HUES6 (cell line): Measurements from ENCODE around the gene HACD1.

ENCODE experiments used
- H3K27ac ChIP-seq: 2 replicates; pipeline ENCODE4 v1.7.0; 2013; ENCODE audit warnings: low read depth, mild to moderate bottlenecking, low read length, inconsistent platforms
- H3K27me3 ChIP-seq: 2 replicates; pipeline ENCODE4 v1.6.1; 2013; ENCODE audit warnings: low read length; ENCODE audit not compliant: control insufficient read depth, insufficient read depth
- H3K36me3 ChIP-seq: 2 replicates; pipeline ENCODE4 v1.6.1; 2013; ENCODE audit warnings: low read length; ENCODE audit not compliant: control insufficient read depth, insufficient read depth
- H3K4me1 ChIP-seq: 2 replicates; pipeline ENCODE4 v1.6.1; 2013; ENCODE audit warnings: low read length; ENCODE audit not compliant: control insufficient read depth, insufficient read depth
- H3K4me3 ChIP-seq: 2 replicates; pipeline ENCODE4 v1.5.1; 2013; ENCODE audit warnings: low read depth, low read length
- H3K9ac ChIP-seq: one replicate; pipeline ENCODE4 v1.6.1; 2013; ENCODE audit warnings: mild to moderate bottlenecking, low read length
- H3K9me3 ChIP-seq: 2 replicates; pipeline ENCODE4 v1.6.1; 2013; ENCODE audit warnings: low read depth, low read length; ENCODE audit not compliant: control insufficient read depth, insufficient read depth

The HACD1 gene

DNA sequence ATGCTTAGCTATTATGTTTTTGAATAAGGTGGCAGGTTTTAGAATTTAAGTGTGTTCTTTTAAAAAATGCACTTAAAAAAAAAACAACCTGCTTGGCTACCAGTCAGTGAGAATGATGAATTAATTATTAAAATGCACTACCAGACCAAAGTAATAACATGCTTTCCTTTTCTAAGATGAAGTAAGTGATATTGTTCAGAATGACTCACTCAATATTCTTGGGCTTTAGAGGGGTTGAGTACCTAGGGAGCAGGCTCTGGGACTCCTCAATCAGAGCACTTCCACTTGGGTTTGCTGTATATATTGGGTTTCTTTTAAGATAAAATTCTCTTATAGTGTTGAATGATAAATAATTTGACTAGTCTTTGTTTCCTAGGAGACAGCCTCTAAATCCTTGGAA lies 35.4 kb upstream of the HACD1 start:
- Histone ChIP-seq H3K4me1 (peaks cover 9% of the 10 kb centered on the region), H3K27me3 (no peaks in the 10 kb centered on the region), H3K9ac (no peak overlapping the region), H3K27ac (no peak overlapping the region), H3K36me3 (peaks cover 11% of the 10 kb centered on the region; the same call in 1 of the 2 replicates), H3K4me3 (no peak overlapping the region), H3K9me3 (peaks cover 32% of the 10 kb centered on the region)

GRCh38 chr10:17651896-17652295 lies 34.7 kb upstream of the HACD1 start:
- H3K4me3 ChIP-seq: no peak overlapping the region
- H3K27me3 ChIP-seq: no peaks in the 10 kb centered on the region
- peaks cover 9% of the 10 kb centered on the region for H3K4me1 ChIP-seq
- H3K9ac ChIP-seq: no peak overlapping the region
- H3K36me3 ChIP-seq: peaks cover 11% of the 10 kb centered on the region; the same call in 1 of the 2 replicates
- H3K9me3 ChIP-seq: peaks cover 32% of the 10 kb centered on the region
- no peak overlapping the region for H3K27ac ChIP-seq

DNA sequence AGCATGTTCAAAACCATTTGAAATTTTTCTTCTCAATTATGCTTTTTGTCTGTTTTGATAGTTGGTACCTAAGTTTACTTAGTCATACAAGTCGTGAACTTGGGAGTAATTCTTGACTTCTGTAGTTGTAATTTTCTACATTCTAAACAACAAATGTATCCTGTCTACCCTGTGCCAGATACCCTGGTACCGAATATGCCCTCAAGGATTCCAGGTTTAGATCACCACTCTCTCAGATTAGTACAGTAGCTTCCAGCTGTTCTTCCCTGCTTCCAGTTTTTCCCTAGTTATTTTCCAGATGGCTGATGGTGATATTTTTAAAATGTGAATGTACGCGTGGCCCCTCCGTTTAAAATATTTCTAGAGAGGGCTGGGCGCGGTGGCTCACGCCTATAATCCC lies 33.2 kb upstream of the HACD1 start:
- peaks cover 17% of the 10 kb centered on the region for H3K4me1 ChIP-seq
- peaks cover 11% of the 10 kb centered on the region; the same call in 1 of the 2 replicates for H3K36me3 ChIP-seq
- peak overlapping the region; percentile 74; the same call in 1 of the 2 replicates for H3K27ac ChIP-seq
- peak overlapping the region; percentile 51 for H3K9ac ChIP-seq
- H3K27me3 ChIP-seq: no peaks in the 10 kb centered on the region
- H3K9me3 ChIP-seq: peaks cover 22% of the 10 kb centered on the region
- peak overlapping the region; percentile 37 for H3K4me3 ChIP-seq

GRCh38 chr10:17649836-17650235 lies 32.7 kb upstream of the HACD1 start:
- Histone ChIP-seq H3K9ac (no peak overlapping the region), H3K27ac (no peak overlapping the region), H3K27me3 (no peaks in the 10 kb centered on the region), H3K4me1 (peaks cover 21% of the 10 kb centered on the region), H3K36me3 (peaks cover 11% of the 10 kb centered on the region; the same call in 1 of the 2 replicates), H3K9me3 (peaks cover 17% of the 10 kb centered on the region), H3K4me3 (no peak overlapping the region)

- Histone ChIP-seq H3K4me1 (peaks cover 21% of the 10 kb centered on the region), H3K36me3 (peaks cover 11% of the 10 kb centered on the region; the same call in 1 of the 2 replicates), H3K27ac (no peak overlapping the region)
These were observed 31.9 kb upstream of the HACD1 start for GRCh38 chr10:17649052-17649451.

DNA sequence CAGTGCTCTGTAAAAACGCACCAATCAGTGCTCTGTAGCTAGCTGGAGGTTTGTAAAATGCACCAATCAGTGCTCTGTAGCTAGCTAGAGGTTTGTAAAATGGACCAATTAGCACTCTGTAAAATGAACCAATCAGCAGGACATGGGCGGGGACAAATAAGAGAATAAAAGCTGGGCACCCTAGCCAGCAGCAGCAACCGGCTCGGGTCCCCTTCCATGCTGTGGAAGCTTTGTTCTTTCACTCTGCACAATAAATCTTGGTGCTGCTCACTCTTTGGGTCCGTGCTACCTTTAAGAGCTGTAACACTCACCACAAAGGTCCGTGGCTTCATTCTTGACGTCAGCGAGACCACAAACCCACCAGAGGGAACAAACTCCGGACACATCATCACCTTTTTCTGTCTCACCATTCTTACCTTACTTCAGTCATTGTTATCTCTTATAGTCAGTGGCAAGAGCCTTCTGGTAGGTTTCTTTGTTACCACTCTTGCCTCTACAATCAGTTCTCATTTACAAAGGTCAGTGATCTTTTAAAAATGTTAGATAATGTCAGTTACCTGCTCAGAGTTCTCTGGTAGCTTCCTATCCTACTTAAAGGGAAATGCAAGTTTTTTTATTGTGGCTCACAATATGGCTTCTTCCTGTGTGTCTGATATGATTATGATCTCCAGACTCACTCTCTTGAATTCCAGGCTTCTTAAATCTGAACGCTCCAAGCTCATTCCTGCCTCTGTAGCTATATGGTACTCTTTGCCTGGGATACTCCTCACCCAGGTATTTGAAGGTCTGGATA lies 31.3 kb upstream of the HACD1 start:
- H3K9me3 ChIP-seq: peaks cover 6% of the 10 kb centered on the region
- H3K4me3 ChIP-seq: no peak overlapping the region
- no peak overlapping the region for H3K9ac ChIP-seq
- peaks cover 21% of the 10 kb centered on the region for H3K4me1 ChIP-seq
- H3K36me3 ChIP-seq: peaks cover 9% of the 10 kb centered on the region; the same call in 1 of the 2 replicates
- H3K27ac ChIP-seq: no peak overlapping the region
- no peaks in the 10 kb centered on the region for H3K27me3 ChIP-seq

More at GRCh38 chr10:17649052-17649451, 31.9 kb upstream of the HACD1 start:
- Histone ChIP-seq H3K4me3 (no peak overlapping the region), H3K9me3 (peaks cover 12% of the 10 kb centered on the region), H3K27me3 (no peaks in the 10 kb centered on the region), H3K9ac (no peak overlapping the region)

- peaks cover 21% of the 10 kb centered on the region for H3K4me1 ChIP-seq
- H3K9ac ChIP-seq: no peak overlapping the region
- no peak overlapping the region for H3K4me3 ChIP-seq
- no peaks in the 10 kb centered on the region for H3K9me3 ChIP-seq
- 0 out of 2 replicates have a peak, but pooled peaks cover 5% of the 10 kb centered on the region for H3K36me3 ChIP-seq
- H3K27ac ChIP-seq: no peak overlapping the region
- no peaks in the 10 kb centered on the region for H3K27me3 ChIP-seq
These were observed 30.2 kb upstream of the HACD1 start for GRCh38 chr10:17647326-17647725.

GRCh38 chr10:17645621-17646345 lies 28.6 kb upstream of the HACD1 start:
- H3K27ac ChIP-seq: no peak overlapping the region
- H3K36me3 ChIP-seq: 0 out of 2 replicates have a peak, but pooled peaks cover 5% of the 10 kb centered on the region
- no peaks in the 10 kb centered on the region for H3K9me3 ChIP-seq
- H3K4me1 ChIP-seq: peaks cover 18% of the 10 kb centered on the region
- no peaks in the 10 kb centered on the region for H3K27me3 ChIP-seq
- H3K4me3 ChIP-seq: peak overlapping the region; percentile 83
- no peak overlapping the region for H3K9ac ChIP-seq

DNA sequence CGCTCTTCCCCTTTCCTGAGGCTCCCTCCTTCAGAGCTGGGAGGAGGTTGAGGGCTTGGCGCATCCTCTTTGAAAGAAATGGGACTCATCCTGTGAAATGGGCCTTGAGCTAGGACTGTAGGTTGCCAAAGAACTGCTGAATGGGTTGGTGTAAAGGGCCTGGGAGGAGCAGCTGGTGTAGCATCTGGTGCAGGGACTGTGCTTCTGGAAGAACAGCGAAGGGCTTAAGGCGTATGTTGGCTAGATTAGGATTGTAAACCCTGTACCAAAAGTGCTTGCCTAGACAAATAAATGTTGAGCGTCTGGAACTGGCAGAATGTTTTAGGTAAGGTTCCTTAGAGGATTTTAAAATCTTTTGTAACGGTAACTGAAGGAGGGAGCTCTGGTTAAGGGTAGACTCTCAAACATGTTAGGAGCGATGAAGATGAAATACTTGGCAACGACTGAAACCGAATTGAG lies 27.3 kb upstream of the HACD1 start:
- no peaks in the 10 kb centered on the region for H3K27me3 ChIP-seq
- peak overlapping the region; percentile 99 for H3K27ac ChIP-seq
- H3K4me1 ChIP-seq: peaks cover 12% of the 10 kb centered on the region
- H3K36me3 ChIP-seq: 0 out of 2 replicates have a peak, but pooled peaks cover 5% of the 10 kb centered on the region
- H3K9me3 ChIP-seq: peaks cover 4% of the 10 kb centered on the region; the same call in 1 of the 2 replicates
- peak overlapping the region; percentile 92 for H3K9ac ChIP-seq
- H3K4me3 ChIP-seq: peak overlapping the region; percentile 83

- Histone ChIP-seq H3K9me3 (peaks cover 4% of the 10 kb centered on the region; the same call in 1 of the 2 replicates), H3K4me3 (peak within 1 kb of the TSS; percentile 83), H3K4me1 (peaks cover 12% of the 10 kb centered on the region), H3K27me3 (no peaks in the 10 kb centered on the region), H3K9ac (peak within 1 kb of the TSS; percentile 92), H3K36me3 (0 out of 2 replicates have a peak, but pooled peaks cover 5% of the 10 kb centered on the region), H3K27ac (peak within 1 kb of the TSS; percentile 99)
These were observed 26.7 kb upstream of the HACD1 start, which contains the start of gene STAM for GRCh38 chr10:17643755-17644484. Gene STAM, plus strand, starts transcription at chr10:17644151. Its CDS starts 189 bp downstream, at chr10:17644340.
